ENCODE measurements around the gene ARL8B. TPM values are rescaled to one million over a fixed set of nuclear protein-coding genes. Genes with fewer than 3 reads are reported as not detected.

ARL8B gene
- total RNA-seq, 1 experiment from 2014 or later = 28.3 TPM

DNA sequence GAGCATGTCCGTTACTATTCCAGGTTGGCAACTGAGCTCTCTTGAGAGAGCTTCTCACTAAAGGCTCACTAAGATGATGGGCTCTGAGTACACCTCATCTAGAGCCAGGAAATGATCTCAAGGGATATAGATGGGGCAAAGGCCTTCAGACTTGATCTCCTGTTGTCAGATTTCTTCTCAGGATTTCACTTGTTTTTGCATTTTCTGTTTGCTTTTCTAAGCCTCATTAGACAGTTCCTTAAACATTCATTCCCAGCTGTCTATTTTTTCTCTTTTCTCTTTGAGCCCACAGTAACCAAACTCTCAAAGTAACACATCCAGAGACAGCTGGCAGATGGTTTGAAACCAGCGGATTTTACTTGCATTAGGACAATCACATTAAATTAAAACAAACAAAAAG is 28.4 kb upstream of the ARL8B start (continued):
- no peak for TF ChIP-seq ZMAT4 (CRISPR knock-in tag; IDR thresholded peaks at IDR 0.05)
- TF ChIP-seq IRF2 (CRISPR knock-in tag; IDR thresholded peaks at IDR 0.05; ENCODE audit: borderline replicate concordance, low read depth) = no peak

GRCh38 chr3:5095886-5096285 is 26.2 kb upstream of the ARL8B start:
- Mint-ChIP-seq H3K4me1 (peaks cover 9% of the 10 kb centered on the region), H3K27ac (no peak overlapping the region), H3K9me3 (no peaks in the 10 kb centered on the region), H3K36me3 (no peaks in the 10 kb centered on the region), H3K4me3 (peak overlapping the region; percentile 65), H3K27me3 (ENCODE audit: low read depth) (peaks cover 39% of the 10 kb centered on the region)
- ChIA-PET POLR2A (no interaction called here), CTCF (interaction anchor here (1.0 to 1.4 kb wide), 5 partner anchors 12 to 384 kb away, joined by 3 to 6 read pairs (median 4); no protein-coding TSS in a partner anchor)
- TF ChIP-seq ZNF423 (CRISPR knock-in tag; IDR thresholded peaks at IDR 0.05) (peak; percentile 57; the same call in 1 of the 2 replicates), CREB1 (CRISPR knock-in tag; IDR thresholded peaks at IDR 0.05) (no peak), FOXK1 (CRISPR knock-in tag; IDR thresholded peaks at IDR 0.05) (no peak)
- ATAC-seq = peak; percentile 98
- DNase-seq (ENCODE audit: low spot score) = peak; percentile 67

DNA sequence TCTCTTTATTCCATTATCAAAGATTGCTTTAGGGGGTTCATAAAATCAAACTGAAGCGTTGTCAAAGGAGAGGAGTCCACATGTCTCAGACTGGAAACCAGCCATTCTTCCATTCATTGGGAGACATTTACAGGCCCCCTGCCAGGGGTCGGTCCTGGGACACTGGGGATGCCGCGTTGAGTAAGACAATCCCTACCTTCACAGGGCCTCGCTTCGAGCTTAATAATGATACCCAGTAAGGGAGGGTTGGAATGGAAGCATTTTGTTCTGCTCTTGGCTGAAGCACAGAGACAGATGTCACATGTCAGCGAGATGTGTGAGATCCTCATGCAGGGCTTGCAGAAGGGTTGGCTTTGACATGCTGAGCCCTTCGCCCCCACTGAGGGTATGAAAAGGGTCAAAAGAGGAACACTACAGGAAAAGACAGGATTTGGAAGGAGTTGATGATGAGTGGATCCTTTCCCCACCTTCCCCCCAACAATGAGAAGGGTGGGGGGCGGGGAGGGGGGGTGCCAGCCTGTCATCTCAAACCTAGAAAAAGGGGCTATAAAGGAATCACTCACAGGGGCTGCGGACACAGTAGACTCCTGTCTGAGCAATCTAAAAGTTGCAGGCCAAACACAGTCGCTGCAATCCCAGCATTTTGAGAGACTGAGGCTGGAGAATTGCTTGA is 25.6 kb upstream of the ARL8B start:
- ChIA-PET CTCF (interaction anchor here (1.0 to 1.3 kb wide), 4 partner anchors 20 to 385 kb away, joined by 3 to 6 read pairs (median 4); no protein-coding TSS in a partner anchor), POLR2A (no interaction called here)
- ATAC-seq = no peak
- Mint-ChIP-seq H3K4me1 (peaks cover 9% of the 10 kb centered on the region), H3K9me3 (no peaks in the 10 kb centered on the region), H3K27me3 (ENCODE audit: low read depth) (peaks cover 39% of the 10 kb centered on the region), H3K36me3 (no peaks in the 10 kb centered on the region), H3K27ac (no peak overlapping the region), H3K4me3 (peak overlapping the region; percentile 55)
- TF ChIP-seq ZNF416 (CRISPR knock-in tag; IDR thresholded peaks at IDR 0.05) = no peak
- TF ChIP-seq TEAD1 (CRISPR knock-in tag; IDR thresholded peaks at IDR 0.05) = no peak
- TF ChIP-seq, protein P1, sequence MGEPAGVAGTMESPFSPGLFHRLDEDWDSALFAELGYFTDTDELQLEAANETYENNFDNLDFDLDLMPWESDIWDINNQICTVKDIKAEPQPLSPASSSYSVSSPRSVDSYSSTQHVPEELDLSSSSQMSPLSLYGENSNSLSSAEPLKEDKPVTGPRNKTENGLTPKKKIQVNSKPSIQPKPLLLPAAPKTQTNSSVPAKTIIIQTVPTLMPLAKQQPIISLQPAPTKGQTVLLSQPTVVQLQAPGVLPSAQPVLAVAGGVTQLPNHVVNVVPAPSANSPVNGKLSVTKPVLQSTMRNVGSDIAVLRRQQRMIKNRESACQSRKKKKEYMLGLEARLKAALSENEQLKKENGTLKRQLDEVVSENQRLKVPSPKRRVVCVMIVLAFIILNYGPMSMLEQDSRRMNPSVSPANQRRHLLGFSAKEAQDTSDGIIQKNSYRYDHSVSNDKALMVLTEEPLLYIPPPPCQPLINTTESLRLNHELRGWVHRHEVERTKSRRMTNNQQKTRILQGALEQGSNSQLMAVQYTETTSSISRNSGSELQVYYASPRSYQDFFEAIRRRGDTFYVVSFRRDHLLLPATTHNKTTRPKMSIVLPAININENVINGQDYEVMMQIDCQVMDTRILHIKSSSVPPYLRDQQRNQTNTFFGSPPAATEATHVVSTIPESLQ (CRISPR knock-in tag; IDR thresholded peaks at IDR 0.05) = no peak
- no peak for TF ChIP-seq ESRRA (CRISPR knock-in tag; IDR thresholded peaks at IDR 0.05; ENCODE audit: borderline replicate concordance)
- no peak for DNase-seq (ENCODE audit: low spot score)

GRCh38 chr3:5098346-5098745 is 23.7 kb upstream of the ARL8B start:
- ChIA-PET CTCF (no interaction called here), POLR2A (no interaction called here)
- no peak overlapping the region for H3K27ac Mint-ChIP-seq
- TF ChIP-seq USF1 (CRISPR knock-in tag; IDR thresholded peaks at IDR 0.05) (no peak), ESRRA (CRISPR knock-in tag; IDR thresholded peaks at IDR 0.05; ENCODE audit: borderline replicate concordance) (no peak), SMAD3 (CRISPR knock-in tag; IDR thresholded peaks at IDR 0.05; ENCODE audit: borderline replicate concordance) (no peak), TEAD1 (CRISPR knock-in tag; IDR thresholded peaks at IDR 0.05) (no peak), TCF7 (CRISPR knock-in tag; IDR thresholded peaks at IDR 0.05; ENCODE audit: low read depth) (no peak), USF2 (CRISPR knock-in tag; IDR thresholded peaks at IDR 0.05) (no peak), RELA (CRISPR knock-in tag; IDR thresholded peaks at IDR 0.05; ENCODE audit: borderline replicate concordance) (no peak), TEAD4 (CRISPR knock-in tag; IDR thresholded peaks at IDR 0.05) (no peak), FOXK1 (CRISPR knock-in tag; IDR thresholded peaks at IDR 0.05) (no peak), RORB (CRISPR knock-in tag; IDR thresholded peaks at IDR 0.05) (no peak), GTF2I (CRISPR knock-in tag; conservative IDR thresholded peaks at IDR 0.05) (no peak), NFE2L1 (CRISPR knock-in tag; IDR thresholded peaks at IDR 0.05) (no peak), ZNF317 (CRISPR knock-in tag; IDR thresholded peaks at IDR 0.05; ENCODE audit: borderline replicate concordance, low read depth) (no peak), TP53 (CRISPR knock-in tag; IDR thresholded peaks at IDR 0.05) (no peak), MYBL2 (CRISPR knock-in tag; IDR thresholded peaks at IDR 0.05) (no peak), MLX (CRISPR knock-in tag; IDR thresholded peaks at IDR 0.05) (no peak), EMX1 (CRISPR knock-in tag; IDR thresholded peaks at IDR 0.05) (no peak)
- TF ChIP-seq, protein P2, sequence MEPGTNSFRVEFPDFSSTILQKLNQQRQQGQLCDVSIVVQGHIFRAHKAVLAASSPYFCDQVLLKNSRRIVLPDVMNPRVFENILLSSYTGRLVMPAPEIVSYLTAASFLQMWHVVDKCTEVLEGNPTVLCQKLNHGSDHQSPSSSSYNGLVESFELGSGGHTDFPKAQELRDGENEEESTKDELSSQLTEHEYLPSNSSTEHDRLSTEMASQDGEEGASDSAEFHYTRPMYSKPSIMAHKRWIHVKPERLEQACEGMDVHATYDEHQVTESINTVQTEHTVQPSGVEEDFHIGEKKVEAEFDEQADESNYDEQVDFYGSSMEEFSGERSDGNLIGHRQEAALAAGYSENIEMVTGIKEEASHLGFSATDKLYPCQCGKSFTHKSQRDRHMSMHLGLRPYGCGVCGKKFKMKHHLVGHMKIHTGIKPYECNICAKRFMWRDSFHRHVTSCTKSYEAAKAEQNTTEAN (CRISPR knock-in tag; IDR thresholded peaks at IDR 0.05) = no peak
- TF ChIP-seq, protein P3, sequence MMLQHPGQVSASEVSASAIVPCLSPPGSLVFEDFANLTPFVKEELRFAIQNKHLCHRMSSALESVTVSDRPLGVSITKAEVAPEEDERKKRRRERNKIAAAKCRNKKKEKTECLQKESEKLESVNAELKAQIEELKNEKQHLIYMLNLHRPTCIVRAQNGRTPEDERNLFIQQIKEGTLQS (CRISPR knock-in tag; conservative IDR thresholded peaks at IDR 0.05) = no peak
- ATAC-seq (no peak), DNase-seq (ENCODE audit: low spot score) (no peak)
- H3K9me3 Mint-ChIP-seq = no peaks in the 10 kb centered on the region
- peaks cover 39% of the 10 kb centered on the region for H3K27me3 Mint-ChIP-seq (ENCODE audit: low read depth)
- peaks cover 9% of the 10 kb centered on the region for H3K4me1 Mint-ChIP-seq
- H3K36me3 Mint-ChIP-seq = no peaks in the 10 kb centered on the region
- no peak overlapping the region for H3K4me3 Mint-ChIP-seq
